G401 (cell line): ENCODE results near the gene MAGI2. TPM values are rescaled to one million over a fixed set of nuclear protein-coding genes. Genes with fewer than 3 reads are reported as not detected.

Experiments used
- DNase-seq: peaks from one replicate; pipeline ENCODE4 v3.0.0-alpha.2; 2015; ENCODE audit warnings: low spot score
- in situ Hi-C: cut with HindIII; loops from 2 replicates; pipeline ENCODE4 v1.10.0; 2016; ENCODE audit warnings: low sequenced_read_pairs, mixed read lengths
- total RNA-seq: library from RNA; depleted of rRNA; stranded (reverse); fragments of >200 nt; shearing (Covaris generic); gene quantifications from 2 replicates; pipeline ENCODE4 v1.2.3, GENCODE V29; 2014

The MAGI2 gene
- total RNA-seq, 1 experiment from 2014 or later = not detected

DNA sequence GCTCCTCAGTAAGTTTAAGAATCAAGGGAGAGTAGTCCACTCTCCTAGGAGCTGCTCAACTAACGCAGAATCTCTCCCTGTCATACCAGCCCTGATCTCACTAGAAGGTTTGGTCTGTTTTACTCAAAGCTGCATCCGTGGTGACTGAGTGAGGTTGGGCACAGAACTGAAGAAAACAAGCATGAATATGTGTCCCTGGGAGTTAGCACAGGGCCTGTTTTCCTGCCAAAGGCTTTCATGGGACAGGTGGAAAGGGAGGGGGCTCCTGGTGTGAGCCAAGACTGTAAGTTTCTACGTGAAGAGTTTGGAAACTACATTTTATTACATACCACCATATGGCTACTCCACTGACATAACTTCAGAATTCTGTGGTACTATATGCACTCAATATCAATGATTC, 705.9 kb downstream of the MAGI2 start:
- in situ Hi-C loops = no loop called here

DNA sequence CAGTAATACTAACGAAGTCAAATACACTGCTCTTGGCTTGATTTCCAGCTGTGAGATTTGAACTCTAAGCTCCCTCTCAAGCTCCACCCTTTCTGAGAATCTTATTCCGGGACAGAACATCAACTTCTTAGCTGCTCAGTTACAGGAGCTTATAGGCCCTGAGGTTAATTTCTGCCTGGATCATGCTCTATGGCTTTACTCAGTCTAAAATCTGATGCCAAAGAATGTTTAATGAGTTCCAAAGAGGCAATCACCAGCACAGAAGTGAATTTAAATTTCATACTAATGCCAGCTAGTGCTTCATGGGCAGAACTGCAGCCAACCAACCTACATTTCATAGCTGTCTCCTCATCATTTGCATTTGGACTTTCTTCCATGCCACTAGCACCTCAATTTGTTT, 707.2 kb downstream of the MAGI2 start:
- in situ Hi-C loops = no loop called here
- no peak for DNase-seq

More for the DNA sequence above, 705.9 kb downstream of the MAGI2 start:
- peak; percentile 20 for DNase-seq

DNA sequence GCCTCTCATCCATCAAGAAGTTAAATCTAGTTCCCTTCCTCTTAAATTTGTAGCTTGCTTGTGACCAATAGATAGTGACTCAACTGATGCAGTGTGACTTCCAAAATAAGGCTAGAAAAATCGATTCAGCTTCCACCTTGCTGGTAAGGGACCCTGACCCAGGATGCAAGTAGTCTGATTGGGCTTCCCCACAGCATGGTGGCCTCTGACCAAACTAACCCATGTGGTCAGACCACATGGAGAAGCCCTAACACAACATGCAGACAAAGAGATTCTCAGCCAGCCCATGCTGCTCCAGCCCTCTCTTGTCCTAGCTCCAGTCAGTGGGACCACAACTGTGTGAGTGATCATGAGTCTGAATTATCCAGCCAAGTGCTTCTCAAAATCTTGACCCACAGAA, 710.8 kb downstream of the MAGI2 start:
- in situ Hi-C loops = no loop called here
- no peak for DNase-seq

DNA sequence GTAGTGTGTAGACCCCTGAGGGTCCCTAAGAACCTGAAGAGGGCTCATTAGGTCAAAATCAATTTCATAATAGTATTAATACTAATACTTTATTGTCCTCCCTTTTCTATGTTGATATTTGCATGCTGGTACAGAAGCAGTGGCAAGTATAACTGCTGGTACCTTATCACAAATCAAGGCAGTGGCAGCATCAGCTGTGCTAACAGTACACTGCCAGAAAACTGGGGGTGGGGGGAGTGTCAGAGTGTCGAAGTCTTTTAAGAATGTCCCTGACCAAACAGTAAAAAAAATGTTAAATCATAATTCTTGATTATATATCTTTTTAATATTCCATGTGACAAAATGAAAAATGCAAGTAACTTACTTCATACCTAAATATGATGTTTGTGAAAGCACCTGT, 716.9 kb downstream of the MAGI2 start:
- in situ Hi-C loops = no loop called here
- no peak for DNase-seq

DNA sequence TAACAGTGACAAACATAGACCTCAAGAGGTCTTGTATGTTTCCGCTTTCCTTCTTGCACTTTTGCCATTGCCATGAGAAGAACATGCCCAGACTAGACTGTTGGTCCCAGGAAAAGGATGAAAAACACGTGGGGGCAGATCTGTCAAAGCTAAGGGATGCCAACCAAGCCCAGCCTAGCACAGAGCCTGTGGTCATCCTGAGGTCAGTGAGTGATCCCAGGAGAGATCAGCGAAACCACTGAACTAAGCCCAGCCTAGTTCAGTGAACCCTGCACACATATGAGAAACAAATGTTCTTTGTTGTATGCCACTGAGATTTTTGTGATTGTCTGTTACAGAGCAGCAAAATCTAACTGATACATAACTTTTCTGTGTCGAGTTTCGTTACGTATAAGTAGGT, 718.8 kb downstream of the MAGI2 start:
- in situ Hi-C loops = no loop called here

DNA sequence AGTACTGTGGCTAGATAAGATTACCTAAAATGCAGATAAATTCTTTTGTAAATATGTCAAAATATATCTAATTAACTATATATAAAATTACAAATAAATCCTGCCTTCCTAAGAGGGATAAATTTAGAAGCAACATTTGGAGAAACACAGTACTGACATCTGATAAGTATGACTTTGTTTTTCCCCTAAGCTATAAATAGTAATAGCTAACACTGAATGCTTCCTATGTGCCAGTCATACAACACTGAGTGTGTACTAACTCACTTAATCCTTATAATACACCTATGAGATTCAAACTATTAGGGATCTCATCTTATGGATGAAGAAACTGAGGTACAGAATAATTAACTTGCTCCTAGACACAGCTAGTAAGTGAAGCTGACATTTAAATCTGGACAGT, 733.4 kb downstream of the MAGI2 start:
- in situ Hi-C loops = no loop called here
- DNase-seq = no peak

More for the DNA sequence above, 718.8 kb downstream of the MAGI2 start:
- no peak for DNase-seq

DNA sequence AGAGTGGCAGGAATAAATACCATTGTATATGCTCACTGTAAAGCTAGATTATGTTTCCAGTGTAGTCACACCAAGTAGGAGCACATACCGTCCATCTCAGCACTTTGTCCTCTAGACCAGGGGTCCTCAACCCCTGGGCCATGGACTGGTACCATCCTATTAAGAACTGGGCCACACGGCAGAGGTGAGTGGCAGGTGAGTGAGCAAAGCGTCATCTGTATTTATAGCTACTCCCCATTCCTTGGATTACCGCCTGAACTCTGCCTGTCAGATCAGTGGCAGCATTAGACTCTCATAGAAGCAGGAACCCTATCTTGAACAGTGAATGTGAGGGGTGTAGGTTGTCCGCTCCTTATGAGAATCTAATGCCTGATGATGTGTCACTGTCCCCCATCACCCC, 735.3 kb downstream of the MAGI2 start:
- DNase-seq = no peak
- in situ Hi-C loops = no loop called here

DNA sequence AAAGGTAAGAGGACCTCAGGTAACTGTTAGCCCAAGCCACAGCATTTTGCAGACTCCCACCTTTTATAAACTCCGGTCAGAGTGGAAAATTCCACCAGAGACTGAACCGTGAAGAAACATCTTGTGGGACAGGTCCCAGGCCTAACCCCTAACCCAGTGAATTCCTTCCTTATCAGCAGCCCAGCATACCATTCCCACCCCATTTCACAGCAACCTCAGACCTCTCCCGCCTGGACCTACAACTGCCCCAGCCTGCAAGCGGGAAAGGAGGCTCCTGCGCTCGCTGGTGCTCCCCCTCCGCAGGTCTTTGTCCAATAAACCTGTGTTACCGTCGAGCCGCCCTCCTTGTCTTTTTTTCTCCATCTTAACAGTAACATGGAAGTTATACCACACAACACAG, 736.6 kb downstream of the MAGI2 start:
- DNase-seq = no peak
- in situ Hi-C loops = no loop called here

DNA sequence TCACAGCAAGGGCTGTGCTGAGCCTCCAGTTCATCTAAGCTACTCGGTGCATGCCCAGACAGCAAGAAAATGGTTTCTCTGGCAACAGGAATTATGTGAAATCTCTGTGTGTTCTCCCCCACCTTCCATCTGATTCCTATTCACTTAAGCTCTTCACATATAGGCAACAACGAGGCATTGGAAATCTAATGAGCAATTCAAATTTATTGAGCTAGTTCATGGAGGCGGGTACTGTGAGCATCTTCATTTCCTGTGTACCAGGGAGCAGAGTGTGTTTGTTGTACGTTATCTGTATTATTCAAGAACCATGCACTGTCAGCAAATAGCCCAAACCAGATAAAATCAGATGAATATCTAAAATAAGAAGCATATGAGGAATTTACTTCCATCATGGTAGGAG, 739.1 kb downstream of the MAGI2 start:
- DNase-seq = no peak
- in situ Hi-C loops = no loop called here

DNA sequence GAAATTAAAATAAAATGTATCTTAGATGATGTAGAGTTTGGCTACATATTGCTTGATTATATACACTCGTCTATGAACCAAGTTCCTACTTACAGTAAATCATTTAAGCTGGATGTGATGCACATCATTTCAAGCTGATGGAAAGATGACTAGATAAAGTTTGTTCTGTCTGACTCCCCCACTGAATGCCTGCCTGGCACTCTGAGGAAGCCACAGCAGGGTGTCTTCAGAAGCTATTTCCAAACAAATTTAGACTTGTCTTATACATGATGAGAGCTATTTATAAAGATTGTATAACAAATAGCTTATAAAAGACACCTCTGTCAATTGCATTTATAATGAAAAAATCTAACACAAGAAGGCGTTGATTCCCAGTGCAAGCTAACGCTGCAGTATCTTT, 741.4 kb downstream of the MAGI2 start:
- in situ Hi-C loops = no loop called here
- DNase-seq = no peak

DNA sequence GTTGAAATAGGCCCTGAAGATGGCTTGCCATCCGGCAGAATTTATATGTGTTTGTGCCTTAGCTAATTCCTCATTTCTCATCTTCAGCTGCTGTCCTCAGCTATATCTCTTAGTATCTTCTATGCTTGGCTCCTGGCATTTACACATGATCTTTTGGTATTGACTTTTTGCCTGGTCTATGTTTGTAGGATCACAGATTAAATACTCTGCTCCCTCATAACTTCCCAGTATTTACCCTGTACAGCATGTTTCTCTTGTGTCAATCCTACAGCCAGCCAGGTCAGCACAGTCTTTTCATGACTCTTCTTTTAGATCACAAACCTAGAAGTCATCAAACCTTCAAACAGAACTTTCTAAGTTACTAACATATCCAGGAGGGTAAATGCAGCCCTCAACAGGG, 743.8 kb downstream of the MAGI2 start:
- in situ Hi-C loops = no loop called here
- DNase-seq = no peak

DNA sequence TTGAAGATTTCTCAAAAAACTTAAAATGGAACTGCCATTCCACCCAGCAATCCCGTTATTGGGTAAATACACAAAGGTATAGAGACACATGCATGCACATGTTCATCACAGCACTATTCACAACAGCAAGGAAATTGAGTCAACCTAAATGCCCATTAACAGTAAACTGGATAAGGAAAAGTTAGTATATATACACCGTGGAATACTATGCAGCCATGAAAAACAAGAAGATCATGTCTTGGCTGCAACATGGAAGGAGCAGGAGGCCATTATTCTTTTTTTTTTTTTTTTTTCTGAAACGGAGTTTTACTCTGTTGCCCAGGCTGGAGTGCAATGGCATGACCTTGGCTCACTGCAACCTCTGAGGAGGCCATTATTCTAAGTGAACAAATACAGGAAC, 749.0 kb downstream of the MAGI2 start:
- in situ Hi-C loops = no loop called here
- no peak for DNase-seq

DNA sequence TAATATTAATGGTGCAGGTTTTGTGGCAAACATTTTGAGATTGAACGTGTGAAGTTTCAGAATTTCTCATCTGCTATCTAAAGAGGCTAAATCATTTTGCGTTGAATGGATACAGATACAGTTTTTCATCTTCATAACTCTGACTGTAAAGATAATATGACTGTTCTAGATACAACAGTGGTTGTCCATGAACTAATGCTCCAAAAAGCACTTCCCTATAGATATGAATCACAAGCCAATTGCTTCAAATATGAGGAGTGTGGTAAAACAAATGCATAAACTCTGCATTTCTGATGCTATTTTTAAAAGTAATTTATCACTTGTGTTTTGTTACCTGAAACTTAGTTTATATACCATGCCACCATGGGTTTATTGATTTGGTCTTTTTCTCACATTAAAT, 750.1 kb downstream of the MAGI2 start:
- in situ Hi-C loops = no loop called here
- no peak for DNase-seq

DNA sequence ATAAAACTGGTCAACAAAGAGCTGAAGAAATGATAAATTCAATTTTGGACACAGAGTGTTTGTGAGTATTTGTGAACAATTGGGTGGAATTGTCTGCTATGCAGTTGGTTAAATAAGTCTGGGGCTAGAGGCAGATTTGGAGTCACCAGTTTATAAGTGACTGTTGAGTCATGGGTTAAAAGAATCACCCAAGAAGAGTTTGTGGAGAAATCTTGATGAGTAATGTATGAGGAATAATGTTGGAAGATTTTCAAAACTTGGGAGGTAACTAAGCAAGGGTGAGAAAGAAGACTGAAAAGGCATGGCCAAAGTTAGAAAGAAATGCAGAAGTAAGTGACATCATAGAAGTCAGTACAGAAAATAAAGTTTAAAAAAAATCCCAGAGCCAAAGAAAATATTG, 750.7 kb downstream of the MAGI2 start:
- in situ Hi-C loops = no loop called here
- no peak for DNase-seq

DNA sequence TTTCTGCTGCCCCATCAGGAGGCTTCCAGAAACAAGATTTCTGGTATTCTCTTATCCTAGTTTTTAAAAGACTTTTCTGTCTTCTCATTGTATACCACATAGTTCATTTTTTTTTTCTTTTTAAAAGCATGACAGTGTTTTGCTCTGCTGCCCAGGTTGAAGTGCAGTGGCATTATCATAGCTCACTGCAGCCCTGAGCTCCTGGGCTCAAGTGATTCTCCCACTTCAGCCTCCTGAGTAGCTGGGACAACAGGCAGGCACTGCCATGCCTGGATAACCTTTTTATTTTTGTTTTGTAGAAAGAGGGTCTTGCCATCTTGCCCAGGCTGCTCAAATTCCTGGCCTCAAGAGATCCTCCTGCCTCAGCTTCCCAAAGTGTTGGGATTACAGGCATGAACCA, 757.6 kb downstream of the MAGI2 start:
- in situ Hi-C loops = no loop called here
- no peak for DNase-seq

DNA sequence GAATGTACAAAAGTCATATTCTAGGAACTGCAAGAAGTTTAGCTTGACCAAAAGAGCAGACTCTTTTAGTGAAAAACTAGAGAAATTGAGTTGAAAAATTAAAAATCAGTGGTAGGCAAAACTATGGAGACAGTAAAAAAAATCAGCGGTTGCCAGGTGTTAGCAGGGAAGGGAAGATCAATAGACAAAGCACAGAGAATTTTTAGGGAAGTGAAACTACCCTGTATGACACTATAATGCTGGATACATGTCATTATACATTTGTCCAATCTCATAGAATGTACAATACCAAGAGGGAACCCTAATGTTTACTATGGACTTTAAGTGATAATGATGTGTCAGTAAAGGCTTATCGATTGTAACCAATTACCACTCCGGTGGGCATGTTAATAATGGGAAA, 761.9 kb downstream of the MAGI2 start:
- DNase-seq = no peak
- in situ Hi-C loops = no loop called here

DNA sequence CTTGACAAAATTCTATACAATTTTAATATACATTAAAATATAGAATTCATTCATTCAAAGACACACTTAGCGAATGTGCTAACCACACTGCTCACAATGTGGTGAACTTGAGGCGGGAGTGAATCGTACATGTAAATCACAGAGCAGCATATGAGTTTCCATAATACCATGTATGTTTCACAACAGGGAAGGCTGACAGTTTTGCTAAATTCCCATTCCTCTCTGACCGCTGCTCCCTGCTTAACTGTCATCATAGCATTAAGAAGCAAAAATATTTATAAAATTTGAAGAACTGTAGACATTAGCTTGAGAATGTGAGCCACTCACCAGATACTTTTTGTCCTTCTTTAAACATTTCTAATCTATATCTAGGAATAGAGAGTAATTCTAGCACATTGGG, 763.3 kb downstream of the MAGI2 start:
- DNase-seq = no peak
- in situ Hi-C loops = no loop called here

DNA sequence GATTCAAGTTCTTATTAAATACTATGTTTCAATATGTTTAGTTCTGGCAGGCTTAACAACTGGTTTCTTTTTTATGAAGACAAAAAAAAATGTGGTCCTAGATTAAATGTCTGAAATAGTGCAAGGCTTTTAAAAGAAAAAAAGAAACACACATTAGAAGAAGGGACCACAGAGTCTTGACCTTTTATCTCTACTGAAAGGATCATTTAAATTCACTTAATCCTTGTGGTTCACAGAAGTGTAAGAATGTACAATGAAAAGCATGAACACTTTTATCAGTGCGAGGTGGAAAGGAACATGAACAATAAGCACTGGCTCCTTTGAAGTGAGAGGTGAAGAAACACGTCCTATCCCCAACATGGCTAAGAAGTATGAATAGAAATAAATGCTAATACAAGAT, 765.1 kb downstream of the MAGI2 start:
- DNase-seq = no peak
- in situ Hi-C loops = no loop called here

DNA sequence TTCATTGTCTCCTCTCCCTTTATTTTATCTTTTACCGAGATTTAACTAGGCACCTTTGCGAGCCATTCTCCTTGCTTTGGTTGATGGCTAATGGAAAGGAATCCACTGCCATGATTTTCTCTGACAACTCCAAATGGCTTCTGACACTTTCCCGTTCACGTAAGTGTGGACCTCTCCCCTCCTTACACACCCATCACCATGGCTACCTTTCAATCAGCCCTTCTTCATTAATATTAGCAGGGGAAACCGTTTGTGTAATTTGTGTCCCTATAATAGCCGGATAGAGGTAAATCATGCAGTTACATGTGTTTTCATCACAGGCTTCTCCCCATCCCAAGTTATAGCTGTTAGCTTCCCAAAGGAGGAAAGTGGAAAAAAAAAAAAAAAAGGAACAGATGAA, 767.3 kb downstream of the MAGI2 start:
- DNase-seq = no peak
- in situ Hi-C loops = no loop called here

DNA sequence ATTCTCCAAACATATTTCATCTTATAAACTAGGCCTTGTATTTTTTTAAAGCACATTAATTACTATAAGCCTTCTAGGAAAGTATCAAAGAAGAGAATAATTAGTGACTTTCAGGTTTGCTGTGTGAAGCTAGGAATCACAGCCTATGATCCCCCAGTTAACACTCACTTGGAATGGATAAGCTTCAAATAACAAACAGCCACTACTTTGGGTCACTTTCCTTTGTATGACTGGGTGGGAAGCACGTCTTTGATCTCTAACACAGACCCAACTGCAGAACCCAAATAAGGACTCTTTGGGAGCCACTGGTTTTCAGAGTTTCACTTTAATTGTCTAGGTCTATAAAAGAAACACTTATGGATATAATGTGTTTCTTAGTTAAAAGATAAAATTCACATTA, 769.3 kb downstream of the MAGI2 start:
- DNase-seq = no peak
- in situ Hi-C loops = no loop called here

DNA sequence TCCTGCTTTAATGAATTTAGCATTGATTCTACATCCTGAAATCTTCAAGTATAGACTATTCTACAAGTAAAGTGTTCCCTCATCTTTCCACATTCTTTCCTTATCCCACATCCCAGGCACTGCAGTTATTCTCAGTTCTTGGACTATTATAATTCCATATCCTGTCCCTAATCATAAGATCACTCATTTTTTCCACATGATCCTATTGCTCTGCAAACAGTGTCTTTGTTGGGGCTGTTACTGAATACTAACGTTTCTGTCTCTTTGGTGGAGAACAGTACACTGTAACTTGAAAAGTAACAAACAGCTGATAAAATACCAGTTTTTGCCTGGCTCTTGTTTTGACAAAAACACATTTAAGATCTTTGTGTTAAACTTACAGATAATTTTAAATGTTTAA, 769.9 kb downstream of the MAGI2 start:
- in situ Hi-C loops = no loop called here
- DNase-seq = no peak

DNA sequence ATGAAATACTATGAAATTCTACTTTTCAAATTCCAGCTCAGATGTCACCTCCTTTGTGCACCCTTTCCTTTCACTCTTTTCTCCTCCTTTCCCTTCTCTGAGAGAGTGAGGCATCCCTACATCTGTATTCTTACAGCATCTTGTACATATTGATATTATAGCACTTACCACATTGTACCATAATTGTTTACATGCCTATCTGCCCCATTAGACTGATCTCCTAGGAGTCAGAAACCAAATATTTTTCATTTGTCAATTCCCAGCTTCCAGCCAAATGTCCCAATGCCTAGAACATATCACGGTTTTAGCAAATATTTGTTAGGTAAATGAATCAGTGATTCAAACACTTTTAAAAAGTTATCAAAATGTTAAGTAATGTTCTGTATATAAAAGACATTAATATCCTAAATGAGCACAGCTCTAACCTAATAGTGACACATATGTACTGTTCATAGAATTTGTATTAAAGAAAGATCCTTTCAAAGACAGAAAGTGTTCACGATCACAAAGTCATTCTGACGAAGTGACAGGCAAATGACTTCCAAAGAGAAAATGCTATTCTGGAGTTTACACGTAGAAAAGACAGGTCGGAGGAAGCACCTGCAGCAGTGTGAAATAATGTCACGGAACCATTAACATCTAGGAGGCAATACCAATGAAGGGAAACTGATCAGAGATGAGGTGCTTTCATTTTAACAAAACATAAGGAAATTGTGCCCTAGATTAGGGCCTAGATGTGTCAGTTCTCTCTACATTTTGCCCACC, 774.2 kb downstream of the MAGI2 start:
- in situ Hi-C loops = no loop called here

More for the DNA sequence above, 774.2 kb downstream of the MAGI2 start:
- no peak for DNase-seq
